ENCODE measurements around the gene CHCHD6.

Gene CHCHD6

GRCh38 chr3:126870608-126871210 lies 166.7 kb downstream of the CHCHD6 start:
- no peak overlapping the region for H3K4me2 ChIP-seq (ENCODE audit: low read length)
- no peaks in the 10 kb centered on the region for H3K4me1 ChIP-seq
- H3K79me2 ChIP-seq = peaks cover 2% of the 10 kb centered on the region
- no peak overlapping the region for H3K27ac ChIP-seq
- no peaks in the 10 kb centered on the region for H3K27me3 ChIP-seq (ENCODE audit: control insufficient read depth, insufficient read depth, low read length)
- no peak overlapping the region for H3K9ac ChIP-seq
- no peak for TF ChIP-seq CTCF (IDR thresholded peaks at IDR 0.05)
- H3K36me3 ChIP-seq (ENCODE audit: control insufficient read depth, insufficient read depth, low read length) = no peaks in the 10 kb centered on the region
- no peak overlapping the region for H3K4me3 ChIP-seq (ENCODE audit: low read depth, low read length)
- H3K9me3 ChIP-seq (ENCODE audit: control insufficient read depth, low read length) = no peaks in the 10 kb centered on the region
- no peak overlapping the region for H2AFZ ChIP-seq

- H3K79me2 ChIP-seq = peaks cover 2% of the 10 kb centered on the region
- no peaks in the 10 kb centered on the region for H3K36me3 ChIP-seq (ENCODE audit: control insufficient read depth, insufficient read depth, low read length)
- H3K4me1 ChIP-seq = no peaks in the 10 kb centered on the region
- no peak overlapping the region for H3K4me3 ChIP-seq (ENCODE audit: low read depth, low read length)
- H3K9me3 ChIP-seq (ENCODE audit: control insufficient read depth, low read length) = no peaks in the 10 kb centered on the region
- H2AFZ ChIP-seq = no peak overlapping the region
- H3K4me2 ChIP-seq (ENCODE audit: low read length) = no peak overlapping the region
- no peak for TF ChIP-seq CTCF (IDR thresholded peaks at IDR 0.05)
- no peak overlapping the region for H3K9ac ChIP-seq
- H3K27ac ChIP-seq = no peak overlapping the region
- no peaks in the 10 kb centered on the region for H3K27me3 ChIP-seq (ENCODE audit: control insufficient read depth, insufficient read depth, low read length)
These were observed 168.8 kb downstream of the CHCHD6 start for GRCh38 chr3:126872701-126873342.

- H3K9me3 ChIP-seq (ENCODE audit: control insufficient read depth, low read length) = no peaks in the 10 kb centered on the region
- H3K4me3 ChIP-seq (ENCODE audit: low read depth, low read length) = no peak overlapping the region
- no peak overlapping the region for H3K9ac ChIP-seq
- H3K27ac ChIP-seq = no peak overlapping the region
- no peaks in the 10 kb centered on the region for H3K79me2 ChIP-seq
- no peaks in the 10 kb centered on the region for H3K36me3 ChIP-seq (ENCODE audit: control insufficient read depth, insufficient read depth, low read length)
- no peak for TF ChIP-seq CTCF (IDR thresholded peaks at IDR 0.05)
- H3K4me2 ChIP-seq (ENCODE audit: low read length) = no peak overlapping the region
- no peak overlapping the region for H2AFZ ChIP-seq
- H3K4me1 ChIP-seq = no peaks in the 10 kb centered on the region
- no peaks in the 10 kb centered on the region for H3K27me3 ChIP-seq (ENCODE audit: control insufficient read depth, insufficient read depth, low read length)
These were observed 169.4 kb downstream of the CHCHD6 start for GRCh38 chr3:126873416-126873815.

GRCh38 chr3:126878664-126879063 lies 174.6 kb downstream of the CHCHD6 start:
- H3K79me2 ChIP-seq = no peaks in the 10 kb centered on the region
- no peak for TF ChIP-seq CTCF (IDR thresholded peaks at IDR 0.05)
- no peak overlapping the region for H3K9ac ChIP-seq
- H3K9me3 ChIP-seq (ENCODE audit: control insufficient read depth, low read length) = no peaks in the 10 kb centered on the region
- no peak overlapping the region for H3K4me2 ChIP-seq (ENCODE audit: low read length)
- no peak overlapping the region for H2AFZ ChIP-seq
- H3K4me3 ChIP-seq (ENCODE audit: low read depth, low read length) = no peak overlapping the region
- H3K27me3 ChIP-seq (ENCODE audit: control insufficient read depth, insufficient read depth, low read length) = no peaks in the 10 kb centered on the region
- H3K36me3 ChIP-seq (ENCODE audit: control insufficient read depth, insufficient read depth, low read length) = no peaks in the 10 kb centered on the region
- H3K27ac ChIP-seq = no peak overlapping the region
- peaks cover 2% of the 10 kb centered on the region for H3K4me1 ChIP-seq

GRCh38 chr3:126880901-126881300 lies 176.9 kb downstream of the CHCHD6 start:
- Histone ChIP-seq H3K9me3 (ENCODE audit: control insufficient read depth, low read length) (no peaks in the 10 kb centered on the region), H3K27me3 (ENCODE audit: control insufficient read depth, insufficient read depth, low read length) (no peaks in the 10 kb centered on the region), H3K4me2 (ENCODE audit: low read length) (no peak overlapping the region), H3K9ac (no peak overlapping the region), H3K36me3 (ENCODE audit: control insufficient read depth, insufficient read depth, low read length) (no peaks in the 10 kb centered on the region), H3K27ac (no peak overlapping the region), H3K4me3 (ENCODE audit: low read depth, low read length) (no peak overlapping the region), H3K79me2 (no peaks in the 10 kb centered on the region), H3K4me1 (peaks cover 2% of the 10 kb centered on the region), H2AFZ (no peak overlapping the region)
- TF ChIP-seq CTCF (IDR thresholded peaks at IDR 0.05) = no peak
